Measurements from ENCODE around the gene UXS1. TPM values are rescaled to one million over a fixed set of nuclear protein-coding genes. Genes with fewer than 3 reads are reported as not detected.
"Not testable (repeated sequence)": the region's sequence is repeated elsewhere in the genome, so short reads cannot be mapped to it uniquely, and the experiment has no call there.

Gene UXS1
- total and polyA plus RNA-seq, 2 donors (not counting 1 experiment from before 2014, with no cell fraction given), result 20.3 to 44.8 TPM

DNA sequence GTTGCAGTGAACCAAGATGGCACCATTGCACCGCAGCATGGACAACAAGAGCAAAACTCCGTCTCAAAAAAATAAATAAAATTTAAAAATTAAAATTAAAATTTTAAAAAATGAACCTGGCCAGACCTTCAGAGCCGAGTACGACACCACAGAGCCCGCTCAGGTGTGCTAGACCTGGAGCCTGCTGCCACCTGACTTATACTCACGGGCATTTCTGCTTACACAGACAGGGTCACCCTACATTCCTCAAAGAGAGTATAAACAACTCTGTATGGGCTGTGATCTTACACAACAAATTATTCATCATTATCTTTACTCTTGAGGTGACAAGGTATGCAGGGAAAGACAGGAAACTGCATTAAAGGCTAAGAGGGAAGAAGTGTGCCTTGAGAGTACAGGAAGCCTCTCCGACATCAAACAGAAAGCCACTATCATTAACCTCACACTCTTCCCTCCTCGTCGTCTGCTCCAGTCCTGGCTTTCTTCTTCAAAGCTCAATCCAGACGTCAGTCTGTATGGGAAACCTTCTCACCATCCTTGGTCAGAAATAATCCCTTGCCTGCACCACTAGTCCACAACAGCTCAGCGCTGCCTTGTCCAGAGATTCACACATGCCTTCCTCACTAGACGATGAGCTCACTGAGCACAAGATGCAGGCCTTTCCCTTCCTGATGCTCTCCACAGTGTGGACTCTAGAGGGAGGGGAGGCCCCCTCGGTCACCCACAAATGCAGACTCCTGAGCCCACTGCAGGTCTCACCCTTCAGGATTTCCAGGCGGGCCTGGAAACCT lies 56.2 kb downstream of the UXS1 start:
- H2AFZ ChIP-seq (ENCODE audit: insufficient read depth, low read depth, low read length, poor library complexity, severe bottlenecking), result no peak overlapping the region
- Mint-ChIP-seq H3K9me3 (ENCODE audit: insufficient read depth) (no peaks in the 10 kb centered on the region), H3K4me3 (no peak overlapping the region), H3K27me3 (no peaks in the 10 kb centered on the region), H3K4me1 (peaks cover 25% of the 10 kb centered on the region), H3K27ac (no peak overlapping the region)
- H3K27me3 ChIP-seq (replicated peaks in 1 of 4; ENCODE audit: control extremely low read depth in 1 of 4, control insufficient read depth in 3 of 4, insufficient read depth in 4 of 4, low read length in 3 of 4), result no peaks in the 10 kb centered on the region
- ATAC-seq (ENCODE audit: low read depth), result no peak
- H3K4me1 ChIP-seq (ENCODE audit: control insufficient read depth in 2 of 2, insufficient read depth in 2 of 2, low read length in 2 of 2), result peaks cover 0 to 3% of the 10 kb centered on the region in 2 donors
- H3K4me2 ChIP-seq (replicated peaks; ENCODE audit: low read depth, low read length, poor library complexity, severe bottlenecking), result no peak overlapping the region
- H3K27ac ChIP-seq (ENCODE audit: low read length in 2 of 2), result no peak overlapping the region
- DNase-seq, result no peak
- H4K20me1 ChIP-seq (ENCODE audit: control insufficient read depth, insufficient read depth, low read length, poor library complexity, severe bottlenecking), result no peaks in the 10 kb centered on the region
- H3K9ac ChIP-seq (ENCODE audit: low read length), result no peak overlapping the region
- ChIA-PET POLR2A (no interaction called here), CTCF (interaction anchor here (1.5 kb wide), 1 partner anchor 23 kb away, joined by 4 read pairs; no protein-coding TSS in a partner anchor)
- intact Hi-C loops (cut with micrococcal nuclease), result no loop called here
- peaks cover 7 to 12% of the 10 kb centered on the region in 2 experiments for H3K36me3 ChIP-seq (replicated peaks in 1 of 2; ENCODE audit: control extremely low read depth in 1 of 2, control insufficient read depth in 1 of 2, extremely low read depth in 1 of 2, insufficient read depth in 2 of 2, low read length in 1 of 2)
- TF ChIP-seq EZH2 (IDR thresholded peaks at IDR 0.05; ENCODE audit: borderline replicate concordance, insufficient read depth, low read depth, low read length, poor library complexity, severe bottlenecking), result no peak
- TF ChIP-seq CTCF (IDR thresholded peaks at IDR 0.05), result no peak
- H3K9me3 ChIP-seq (ENCODE audit: control extremely low read depth in 1 of 3, control insufficient read depth in 2 of 3, insufficient read depth in 1 of 3, low read length in 2 of 3), result no peaks in the 10 kb centered on the region
- peaks cover 37% of the 10 kb centered on the region for H3K79me2 ChIP-seq (ENCODE audit: control insufficient read depth, insufficient read depth, low read length)
- H3K4me3 ChIP-seq (ENCODE audit: control extremely low read depth in 1 of 5, extremely low read depth in 1 of 5, insufficient read depth in 1 of 5, low read depth in 2 of 5, low read length in 4 of 5), result no peak overlapping the region
- WGBS (ENCODE audit: insufficient coverage), result 82% methylated on average over 7 of the region's 14 CpGs

GRCh38 chr2:106131192-106131591 lies 62.9 kb downstream of the UXS1 start:
- DNase-seq; CTCF ChIA-PET; H3K27ac ChIP-seq (ENCODE audit: low read length in 2 of 2); ATAC-seq (ENCODE audit: low read depth); H3K9me3 ChIP-seq (ENCODE audit: control extremely low read depth in 1 of 3, control insufficient read depth in 2 of 3, insufficient read depth in 1 of 3, low read length in 2 of 3); H3K9me3 Mint-ChIP-seq (ENCODE audit: insufficient read depth); H3K4me3 ChIP-seq (ENCODE audit: control extremely low read depth in 1 of 5, extremely low read depth in 1 of 5, insufficient read depth in 1 of 5, low read depth in 2 of 5, low read length in 4 of 5); H3K4me1 Mint-ChIP-seq; H3K4me2 ChIP-seq (replicated peaks; ENCODE audit: low read depth, low read length, poor library complexity, severe bottlenecking); H3K9ac ChIP-seq (ENCODE audit: low read length); H3K4me3 Mint-ChIP-seq; POLR2A ChIA-PET; H3K4me1 ChIP-seq (ENCODE audit: control insufficient read depth in 2 of 2, insufficient read depth in 2 of 2, low read length in 2 of 2); H3K27ac Mint-ChIP-seq; H2AFZ ChIP-seq (ENCODE audit: insufficient read depth, low read depth, low read length, poor library complexity, severe bottlenecking); H3K27me3 ChIP-seq (replicated peaks in 1 of 4; ENCODE audit: control extremely low read depth in 1 of 4, control insufficient read depth in 3 of 4, insufficient read depth in 4 of 4, low read length in 3 of 4); intact Hi-C loops (cut with micrococcal nuclease); H3K27me3 Mint-ChIP-seq: not testable (repeated sequence)
- no CpG with 5 or more reads among the region's 14 CpGs for WGBS (ENCODE audit: insufficient coverage)
- H4K20me1 ChIP-seq (ENCODE audit: control insufficient read depth, insufficient read depth, low read length, poor library complexity, severe bottlenecking), result peaks cover 13% of the 10 kb centered on the region
- peaks cover 3 to 25% of the 10 kb centered on the region in 2 experiments for H3K36me3 ChIP-seq (replicated peaks in 1 of 2; ENCODE audit: control extremely low read depth in 1 of 2, control insufficient read depth in 1 of 2, extremely low read depth in 1 of 2, insufficient read depth in 2 of 2, low read length in 1 of 2)
- H3K79me2 ChIP-seq (ENCODE audit: control insufficient read depth, insufficient read depth, low read length), result peaks cover 15% of the 10 kb centered on the region
